GM20431 (cell line): Measurements from ENCODE around the gene TMEM271.

ENCODE experiments used
- in situ Hi-C: fragments of 300-500 bp; cut with MseI, MboI; formaldehyde crosslinking; loops from one replicate; pipeline ENCODE4 v1.15.0; 2020; ENCODE audit warnings: low sequenced_read_pairs; ENCODE audit not compliant: unreplicated experiment

The TMEM271 gene

GRCh38 chr4:576245-576821 is at the start of gene TMEM271:
Gene TMEM271 (minus strand): TSS chr4:576295. CDS start chr4:576062, 233 bp downstream.
- in situ Hi-C loops, result no loop called here

GRCh38 chr4:625631-626161 is 49.6 kb upstream of the TMEM271 start:
- in situ Hi-C loops, result no loop called here

GRCh38 chr4:624705-625590 is 48.9 kb upstream of the TMEM271 start, which contains the start of gene PDE6B:
Gene PDE6B (plus strand): TSS chr4:625573. CDS start chr4:625627, 54 bp downstream.
- in situ Hi-C loops, result no loop called here

DNA sequence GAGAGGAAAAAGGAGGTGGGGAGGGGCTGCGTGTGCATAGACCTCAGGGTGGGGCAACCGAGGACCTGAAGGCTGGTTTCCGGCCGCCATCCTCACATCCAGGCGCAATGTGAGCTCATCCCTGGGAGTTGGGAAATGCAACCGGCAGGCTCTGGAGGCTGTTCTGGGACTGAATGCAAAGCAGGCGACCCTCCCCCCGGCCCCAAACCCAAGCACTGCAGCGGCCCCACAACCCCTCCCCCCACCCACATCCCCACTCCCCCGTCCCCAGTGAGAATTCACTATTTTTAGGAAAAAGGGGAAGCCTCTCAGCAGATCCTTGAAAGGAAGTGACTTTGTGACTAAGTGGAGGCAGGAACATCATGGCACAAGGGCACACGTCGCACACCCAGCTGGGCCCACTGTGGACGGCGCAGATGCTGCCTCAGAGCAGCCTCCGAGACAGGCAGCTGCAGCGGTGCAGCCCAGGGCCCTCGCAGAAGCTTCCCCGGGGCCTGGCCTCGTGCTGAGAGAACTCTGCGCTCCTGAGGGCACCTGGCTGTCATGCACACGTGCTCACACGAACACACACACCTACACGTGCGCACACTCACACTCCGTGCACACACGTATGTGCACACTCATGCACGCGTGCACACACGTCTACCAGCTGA is 47.9 kb upstream of the TMEM271 start:
- in situ Hi-C loops, result no loop called here

DNA sequence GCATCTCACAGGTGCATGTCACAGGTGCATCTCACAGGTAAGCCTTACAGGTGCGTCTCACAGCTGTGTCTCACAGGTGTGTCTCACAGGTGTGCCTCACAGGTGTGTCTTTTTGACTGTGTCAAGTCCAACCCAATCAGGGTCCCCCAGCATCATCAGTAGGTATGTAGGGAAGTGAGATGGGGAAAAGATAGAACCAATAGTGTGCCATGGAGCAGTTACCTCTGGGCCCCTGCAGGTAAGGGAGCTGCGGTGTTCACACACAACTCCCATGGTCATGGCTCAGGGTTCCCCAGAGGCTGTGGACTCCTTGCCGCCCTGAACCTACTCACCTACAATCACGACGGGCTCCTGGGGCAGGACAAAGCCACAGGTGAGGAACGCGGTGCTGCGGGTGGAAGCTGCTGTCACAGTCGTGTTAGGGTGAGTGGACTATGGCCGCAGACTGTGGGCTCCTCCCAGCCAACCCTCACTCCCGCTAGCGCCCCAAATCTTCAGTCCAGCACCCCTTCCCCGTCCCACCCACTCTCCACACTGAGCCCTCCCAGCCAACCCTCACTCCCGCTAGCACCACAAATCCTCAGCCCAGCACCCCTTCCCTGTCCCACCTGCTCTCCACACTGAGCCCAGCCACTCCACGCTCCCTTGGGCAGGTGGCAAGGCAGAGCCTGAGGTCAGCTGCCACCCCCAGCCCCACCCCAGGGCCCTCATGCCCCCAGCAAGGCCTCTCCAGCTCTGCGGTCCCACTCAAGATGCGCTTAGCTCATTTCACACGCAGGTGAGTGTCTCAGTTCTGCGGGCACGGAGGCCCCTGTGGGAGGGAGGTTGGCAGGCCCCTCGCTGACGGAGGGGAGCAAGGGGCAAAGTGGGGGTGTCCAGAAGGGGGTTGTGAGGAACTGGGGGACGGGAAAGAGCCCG is 47.2 kb upstream of the TMEM271 start:
- in situ Hi-C loops, result no loop called here

GRCh38 chr4:622071-622995 is 46.2 kb upstream of the TMEM271 start:
- in situ Hi-C loops, result no loop called here

GRCh38 chr4:621296-622070 is 45.4 kb upstream of the TMEM271 start:
- in situ Hi-C loops, result no loop called here

DNA sequence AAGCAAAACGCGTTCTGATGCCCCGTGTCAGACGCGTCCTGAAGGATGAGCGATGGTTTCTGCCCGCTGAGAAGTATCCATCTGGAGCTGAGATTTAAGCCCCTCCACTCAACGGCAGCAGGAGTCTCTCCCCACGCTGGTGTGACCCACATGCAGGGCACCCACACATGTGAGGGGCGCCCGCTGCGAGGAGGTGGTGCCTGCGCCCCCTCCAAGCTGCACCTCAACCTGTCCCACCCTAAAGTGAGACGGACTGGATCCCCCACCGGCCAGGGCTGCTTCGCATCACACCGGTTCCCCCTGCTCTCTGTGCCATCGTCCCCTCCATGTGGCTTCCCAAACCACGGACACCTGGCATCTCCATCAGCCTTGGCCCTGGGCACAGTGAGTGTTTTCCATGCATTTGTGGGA is 44.8 kb upstream of the TMEM271 start:
- in situ Hi-C loops, result no loop called here

- in situ Hi-C loops, result no loop called here
These were observed 44.1 kb upstream of the TMEM271 start for GRCh38 chr4:620201-620600.

- in situ Hi-C loops, result no loop called here
These were observed 41.8 kb upstream of the TMEM271 start for GRCh38 chr4:617644-618641.

DNA sequence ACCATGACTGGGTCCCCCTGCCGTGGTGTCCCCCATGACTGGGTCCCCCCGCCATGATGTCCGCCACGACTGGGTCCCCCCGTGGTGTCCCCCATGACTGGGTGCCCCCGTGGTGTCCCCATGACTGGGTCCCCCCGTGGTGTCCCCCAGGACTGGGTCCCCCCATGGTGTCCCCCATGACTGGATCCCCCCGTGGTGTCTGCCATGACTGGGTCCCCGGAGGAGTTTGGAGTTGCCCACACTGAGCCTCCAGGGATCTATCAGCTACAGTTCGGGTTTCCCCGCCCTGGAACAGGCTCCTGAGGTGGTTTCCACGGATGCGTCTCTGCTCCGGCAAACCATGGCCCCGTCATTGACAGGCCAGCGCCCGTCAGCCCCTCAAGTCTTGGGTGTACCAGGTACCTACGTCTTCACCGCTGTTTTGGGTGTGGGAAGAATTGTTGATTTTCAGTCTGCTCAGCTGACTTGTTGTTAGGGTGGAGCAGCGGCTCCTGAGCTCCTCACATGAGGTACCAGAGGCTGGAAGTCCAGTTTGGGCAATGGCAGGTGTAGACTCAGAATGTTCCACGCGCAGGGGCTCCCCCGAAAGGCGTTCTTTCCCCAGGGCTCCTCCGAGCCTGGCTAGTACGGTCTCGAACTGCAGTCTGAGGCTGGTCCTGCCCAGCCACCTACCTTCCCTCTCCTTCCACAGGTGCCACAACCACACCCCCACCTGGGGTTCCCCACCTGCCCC is 41.0 kb upstream of the TMEM271 start:
- in situ Hi-C loops, result no loop called here

DNA sequence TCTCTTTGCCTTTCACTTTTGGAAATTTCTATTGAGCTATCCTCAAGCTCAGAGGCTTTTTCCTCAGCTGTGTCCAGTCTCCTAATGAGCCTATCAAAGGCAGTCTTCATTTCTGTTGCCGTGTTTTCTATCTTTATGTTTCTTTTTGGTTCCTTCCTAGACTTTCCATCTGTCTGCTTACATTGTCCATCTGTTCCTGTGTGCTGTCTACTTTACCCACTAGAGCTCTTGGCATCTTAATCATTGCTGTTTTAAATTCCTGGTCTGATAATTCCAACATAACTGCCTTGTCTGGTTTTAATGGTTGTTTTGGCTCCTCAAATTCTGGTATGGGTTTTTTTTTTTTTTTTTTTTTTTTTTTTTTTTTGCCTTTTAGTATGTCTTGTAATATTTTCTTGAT is 40.0 kb upstream of the TMEM271 start:
- in situ Hi-C loops, result no loop called here

DNA sequence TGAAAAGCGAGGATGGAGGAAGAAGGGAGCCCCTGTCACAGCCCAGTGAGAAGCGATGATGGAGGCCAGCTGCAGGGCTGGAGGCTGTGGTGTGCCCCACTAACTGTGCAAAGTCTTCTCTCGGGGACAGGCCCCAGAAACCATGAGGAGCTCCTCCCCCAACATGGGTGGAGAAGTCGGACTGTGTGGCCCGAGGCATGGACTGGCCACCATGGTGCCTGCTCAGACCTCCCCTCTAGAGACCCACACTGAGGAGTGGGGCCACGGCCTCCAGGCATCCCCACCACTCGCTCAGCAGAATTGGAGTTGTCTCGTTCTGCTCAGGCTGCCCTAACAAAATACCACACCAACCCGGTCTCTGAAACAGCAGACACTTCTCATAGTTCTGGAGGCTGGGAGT is 37.0 kb upstream of the TMEM271 start:
- in situ Hi-C loops, result no loop called here

DNA sequence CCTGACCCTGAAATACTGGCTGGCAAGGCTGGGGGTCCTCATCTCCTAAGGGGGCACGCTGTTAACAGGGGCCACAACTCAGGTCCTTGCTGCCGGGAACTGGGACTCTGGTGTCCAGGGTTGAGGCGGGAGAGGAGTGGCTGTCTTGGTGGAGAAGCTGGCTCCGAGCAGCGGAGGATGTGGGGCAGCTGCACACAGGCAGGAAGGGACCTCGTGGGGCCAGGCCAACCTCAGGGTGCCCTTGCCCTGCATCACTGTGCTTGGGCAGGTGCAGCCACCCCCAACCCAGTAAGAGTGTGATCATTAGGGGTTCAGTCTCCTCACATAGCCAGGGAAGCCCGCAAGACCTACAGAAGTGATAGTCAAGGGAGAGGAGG is 36.6 kb upstream of the TMEM271 start:
- in situ Hi-C loops, result no loop called here

- in situ Hi-C loops, result no loop called here
These were observed 36.1 kb upstream of the TMEM271 start for GRCh38 chr4:612052-612748.
